GM19023 (cell line): Measurements from ENCODE around the gene PLEKHA7.
"Not testable (repeated sequence)": the region's sequence is repeated elsewhere in the genome, so short reads cannot be mapped to it uniquely, and the experiment has no call there.

Experiments
- ATAC-seq: cut with Tn5 transposase; IDR thresholded peaks from one replicate; pipeline ENCODE4 v1.9.1; 2021; ENCODE audit warnings: mild to moderate bottlenecking, moderate library complexity; ENCODE audit not compliant: unreplicated experiment

The PLEKHA7 gene

GRCh38 chr11:16889905-16890304 is 124.3 kb downstream of the PLEKHA7 start:
- no peak for ATAC-seq

- not testable (repeated sequence) for ATAC-seq
These were observed 125.2 kb downstream of the PLEKHA7 start for GRCh38 chr11:16889010-16889409.

GRCh38 chr11:16887887-16888286 is 126.3 kb downstream of the PLEKHA7 start:
- not testable (repeated sequence) for ATAC-seq

GRCh38 chr11:16883174-16883573 is 131.0 kb downstream of the PLEKHA7 start:
- no peak for ATAC-seq

- ATAC-seq: no peak
These were observed 132.4 kb downstream of the PLEKHA7 start for GRCh38 chr11:16881766-16882165.

GRCh38 chr11:16881074-16881709 is 133.0 kb downstream of the PLEKHA7 start:
- no peak for ATAC-seq

GRCh38 chr11:16880184-16880801 is 133.9 kb downstream of the PLEKHA7 start:
- no peak for ATAC-seq

GRCh38 chr11:16879690-16880089 is 134.5 kb downstream of the PLEKHA7 start:
- ATAC-seq: no peak

GRCh38 chr11:16876837-16877236 is 137.4 kb downstream of the PLEKHA7 start:
- ATAC-seq: no peak

GRCh38 chr11:16876053-16876752 is 138.0 kb downstream of the PLEKHA7 start:
- ATAC-seq: no peak

- no peak for ATAC-seq
These were observed 139.8 kb downstream of the PLEKHA7 start for GRCh38 chr11:16874275-16874975.

- no peak for ATAC-seq
These were observed 140.9 kb downstream of the PLEKHA7 start for GRCh38 chr11:16873289-16873688.

GRCh38 chr11:16871368-16871767 is 142.8 kb downstream of the PLEKHA7 start:
- ATAC-seq: no peak

GRCh38 chr11:16867097-16867496 is 147.1 kb downstream of the PLEKHA7 start:
- ATAC-seq: no peak

- not testable (repeated sequence) for ATAC-seq
These were observed 149.8 kb downstream of the PLEKHA7 start for GRCh38 chr11:16864428-16864827.

GRCh38 chr11:16863389-16863788 is 150.8 kb downstream of the PLEKHA7 start:
- ATAC-seq: no peak

GRCh38 chr11:16862726-16863125 is 151.5 kb downstream of the PLEKHA7 start:
- ATAC-seq: no peak

GRCh38 chr11:16861862-16862261 is 152.4 kb downstream of the PLEKHA7 start:
- no peak for ATAC-seq

GRCh38 chr11:16860617-16861016 is 153.6 kb downstream of the PLEKHA7 start:
- ATAC-seq: no peak

- no peak for ATAC-seq
These were observed 154.6 kb downstream of the PLEKHA7 start for GRCh38 chr11:16859651-16860050.

GRCh38 chr11:16857186-16857585 is 157.0 kb downstream of the PLEKHA7 start:
- no peak for ATAC-seq
